HG03159 (cell line): ENCODE results near the gene C16orf90.
"Not testable (repeated sequence)": the region's sequence is repeated elsewhere in the genome, so short reads cannot be mapped to it uniquely, and the experiment has no call there.

Experiments used
- ATAC-seq: cut with Tn5 transposase; IDR thresholded peaks from one replicate; pipeline ENCODE4 v1.9.1; 2021; ENCODE audit warnings: mild to moderate bottlenecking, moderate library complexity; ENCODE audit not compliant: unreplicated experiment

C16orf90 gene

GRCh38 chr16:3485097-3485745, 10.1 kb downstream of the C16orf90 start:
- ATAC-seq, result no peak

GRCh38 chr16:3484318-3485096, 10.8 kb downstream of the C16orf90 start:
- ATAC-seq, result no peak

GRCh38 chr16:3482659-3483241, 12.5 kb downstream of the C16orf90 start:
- ATAC-seq, result no peak

- no peak for ATAC-seq
These were observed 13.3 kb downstream of the C16orf90 start for GRCh38 chr16:3481696-3482658.

- no peak for ATAC-seq
These were observed 14.2 kb downstream of the C16orf90 start for GRCh38 chr16:3480901-3481695.

GRCh38 chr16:3479654-3480216, 15.6 kb downstream of the C16orf90 start:
- no peak for ATAC-seq

GRCh38 chr16:3478242-3478925, 16.9 kb downstream of the C16orf90 start:
- no peak for ATAC-seq

GRCh38 chr16:3476409-3476808, 18.9 kb downstream of the C16orf90 start:
- ATAC-seq, result no peak

- ATAC-seq, result no peak
These were observed 19.5 kb downstream of the C16orf90 start for GRCh38 chr16:3475604-3476375.

- ATAC-seq, result not testable (repeated sequence)
These were observed 20.4 kb downstream of the C16orf90 start for GRCh38 chr16:3474870-3475269.

GRCh38 chr16:3474136-3474779, 21.0 kb downstream of the C16orf90 start:
- ATAC-seq, result no peak

- ATAC-seq, result not testable (repeated sequence)
These were observed 21.7 kb downstream of the C16orf90 start for GRCh38 chr16:3473596-3473943.

GRCh38 chr16:3472878-3473595, 22.3 kb downstream of the C16orf90 start:
- ATAC-seq, result no peak

GRCh38 chr16:3471518-3472176, 23.6 kb downstream of the C16orf90 start:
- no peak for ATAC-seq

GRCh38 chr16:3470723-3471122, 24.6 kb downstream of the C16orf90 start:
- ATAC-seq, result no peak

- no peak for ATAC-seq
These were observed 25.6 kb downstream of the C16orf90 start for GRCh38 chr16:3469736-3470135.

GRCh38 chr16:3468501-3468900, 26.8 kb downstream of the C16orf90 start:
- ATAC-seq, result no peak
